GM12873 (cell line): Measurements from ENCODE around the gene MGST2.

ENCODE experiments used
- CTCF ChIP-seq: IDR thresholded peaks from 2 replicates; pipeline ENCODE4 v1.5.1; 2012; ENCODE audit warnings: low read depth, mild to moderate bottlenecking, moderate library complexity, low read length, control low read depth; ENCODE audit not compliant: insufficient read depth; ENCODE audit errors: missing control alignments

MGST2 gene

DNA sequence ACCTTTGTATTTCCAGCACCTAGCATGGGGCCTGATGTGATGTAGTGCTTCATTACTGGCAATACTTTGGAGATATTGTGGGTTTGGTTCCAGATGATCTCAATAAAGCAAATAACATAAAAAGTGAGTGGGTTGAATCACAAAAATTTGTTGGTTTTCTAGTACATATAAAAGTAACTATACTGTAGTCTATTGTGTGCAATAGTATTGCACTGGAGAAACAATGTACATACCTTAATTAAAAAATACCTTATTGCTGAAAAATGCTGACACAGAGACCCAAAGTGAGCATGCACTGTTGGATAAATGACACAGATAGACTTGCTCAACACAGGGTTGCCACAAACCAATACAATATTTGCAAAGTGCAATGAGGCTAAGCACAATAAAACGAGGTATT, 17.7 kb upstream of the MGST2 start:
- no peak for TF ChIP-seq CTCF

- TF ChIP-seq CTCF = peak; percentile 92
Measured at GRCh38 chr4:139651282-139652194, 14.1 kb upstream of the MGST2 start.

DNA sequence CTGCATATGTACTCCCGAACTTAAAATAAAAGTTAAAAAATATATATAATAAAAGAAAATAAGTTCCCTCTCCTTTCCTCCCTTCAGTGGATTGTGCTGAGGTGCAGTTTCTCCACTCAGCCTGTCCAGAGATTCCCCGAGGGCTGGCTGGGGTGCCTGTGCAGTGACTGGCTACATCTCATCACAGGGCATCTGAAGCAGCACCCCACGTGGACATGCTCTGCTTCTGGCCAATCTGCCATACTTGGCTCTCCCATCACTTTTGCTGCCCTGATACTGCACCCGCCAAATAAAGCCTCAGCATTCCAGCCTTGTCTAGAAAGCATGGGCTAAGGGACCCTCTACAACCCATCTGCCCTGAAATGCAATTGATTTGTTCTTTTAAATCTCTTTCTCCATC, 11.1 kb upstream of the MGST2 start:
- no peak for TF ChIP-seq CTCF

DNA sequence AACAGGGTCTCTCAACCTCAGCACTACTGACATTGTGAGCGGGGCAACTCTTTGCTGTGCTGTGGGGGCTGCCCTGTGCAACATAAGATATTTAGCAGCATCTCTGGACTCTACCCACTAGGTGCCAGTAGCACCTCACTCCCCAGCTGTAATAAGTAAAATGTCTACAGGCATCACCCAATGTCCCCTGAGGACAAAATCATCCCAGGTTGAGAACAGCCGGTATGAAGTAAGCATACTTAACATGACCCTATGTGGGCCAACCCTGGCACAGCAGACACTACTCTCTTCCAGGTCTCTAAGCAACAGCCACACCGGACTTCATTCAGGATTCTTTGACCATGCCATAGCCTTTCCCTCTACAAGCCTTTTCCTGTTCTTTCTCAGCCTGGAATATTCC, 10.5 kb upstream of the MGST2 start:
- peak; percentile 52 for TF ChIP-seq CTCF

DNA sequence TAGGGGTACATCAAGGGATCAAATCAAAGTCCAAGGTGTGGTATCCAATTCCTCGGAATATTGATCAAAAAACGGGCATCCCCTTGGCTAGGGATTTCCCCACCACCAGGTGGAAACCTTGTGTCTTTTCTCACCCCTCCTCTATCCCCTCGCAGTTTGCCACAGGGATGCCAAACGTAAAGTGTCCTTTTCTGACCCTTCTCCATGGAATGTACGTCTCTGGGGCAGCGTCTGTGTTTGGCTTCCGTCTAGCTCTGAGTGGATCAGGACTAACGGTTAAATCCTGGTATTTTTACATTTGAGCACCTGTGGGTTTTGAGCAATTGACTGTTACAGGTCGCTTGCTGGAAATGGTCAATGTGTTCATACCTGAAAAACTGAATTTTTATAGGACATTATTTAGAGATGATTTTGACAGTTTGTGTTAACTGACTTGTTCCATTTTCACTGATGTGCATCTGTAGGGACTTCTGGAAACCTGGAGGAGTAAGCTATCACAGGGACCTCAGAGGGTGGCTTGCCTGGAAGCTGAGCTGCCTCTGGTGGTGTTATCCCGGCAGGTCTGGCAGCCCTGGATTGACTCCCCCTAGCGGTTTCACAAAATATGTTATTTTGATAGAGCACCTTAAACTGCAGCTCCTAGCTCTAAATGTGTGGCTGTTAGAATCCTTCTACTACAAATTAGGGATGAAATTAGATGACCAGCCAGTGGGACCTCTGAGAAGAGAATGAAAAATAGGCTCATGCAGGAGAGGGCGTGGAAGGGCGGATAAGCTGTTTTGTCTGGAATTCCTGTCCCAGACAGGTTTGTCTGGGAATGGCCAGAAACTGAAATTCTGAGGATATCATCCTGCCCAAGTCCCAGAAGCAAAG, 8.8 kb upstream of the MGST2 start:
- peak; percentile 83 for TF ChIP-seq CTCF

DNA sequence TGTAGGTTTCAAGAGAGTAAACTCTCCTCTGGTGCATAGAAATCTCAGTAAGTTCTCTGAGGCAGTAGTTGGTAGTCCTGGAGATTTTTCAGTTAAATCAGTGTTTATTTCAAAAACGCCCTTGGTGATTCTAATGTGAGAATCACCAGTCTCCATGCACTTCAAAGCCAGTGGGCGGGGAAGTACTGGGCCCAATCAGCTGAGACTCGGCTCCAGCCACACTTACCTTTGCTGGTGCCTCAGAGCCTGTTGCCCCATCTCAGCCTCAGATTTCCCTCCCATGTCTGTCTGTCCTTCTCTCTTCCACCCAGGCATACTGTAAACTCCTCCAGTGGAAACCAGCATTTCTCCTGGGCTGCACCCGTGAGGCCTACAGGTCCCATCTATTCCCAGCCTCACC, 7.4 kb upstream of the MGST2 start:
- no peak for TF ChIP-seq CTCF

- TF ChIP-seq CTCF = no peak
Measured at GRCh38 chr4:139658586-139659382, 6.8 kb upstream of the MGST2 start.
